Hematopoietic multipotent progenitor cell (in vitro differentiated cells): ENCODE data around the gene TREML2. TPM values are rescaled to one million over a fixed set of nuclear protein-coding genes. Genes with fewer than 3 reads are reported as not detected.
"Not testable (repeated sequence)": the region's sequence is repeated elsewhere in the genome, so short reads cannot be mapped to it uniquely, and the experiment has no call there.

Experiments
- DNase-seq, 3 donors: peaks; one replicate each; pipeline ENCODE4 v3.0.0-alpha.2; 2011 to 2015; ENCODE audit warnings: low read depth in 2 of 3, low spot score in 2 of 3
- total RNA-seq: library from RNA; depleted of rRNA; stranded (reverse); fragments of >200 nt; gene quantifications from one replicate; pipeline ENCODE4 v1.2.3, GENCODE V29; 2012

The TREML2 gene
- total RNA-seq, 1 donor = 8.1 TPM

DNA sequence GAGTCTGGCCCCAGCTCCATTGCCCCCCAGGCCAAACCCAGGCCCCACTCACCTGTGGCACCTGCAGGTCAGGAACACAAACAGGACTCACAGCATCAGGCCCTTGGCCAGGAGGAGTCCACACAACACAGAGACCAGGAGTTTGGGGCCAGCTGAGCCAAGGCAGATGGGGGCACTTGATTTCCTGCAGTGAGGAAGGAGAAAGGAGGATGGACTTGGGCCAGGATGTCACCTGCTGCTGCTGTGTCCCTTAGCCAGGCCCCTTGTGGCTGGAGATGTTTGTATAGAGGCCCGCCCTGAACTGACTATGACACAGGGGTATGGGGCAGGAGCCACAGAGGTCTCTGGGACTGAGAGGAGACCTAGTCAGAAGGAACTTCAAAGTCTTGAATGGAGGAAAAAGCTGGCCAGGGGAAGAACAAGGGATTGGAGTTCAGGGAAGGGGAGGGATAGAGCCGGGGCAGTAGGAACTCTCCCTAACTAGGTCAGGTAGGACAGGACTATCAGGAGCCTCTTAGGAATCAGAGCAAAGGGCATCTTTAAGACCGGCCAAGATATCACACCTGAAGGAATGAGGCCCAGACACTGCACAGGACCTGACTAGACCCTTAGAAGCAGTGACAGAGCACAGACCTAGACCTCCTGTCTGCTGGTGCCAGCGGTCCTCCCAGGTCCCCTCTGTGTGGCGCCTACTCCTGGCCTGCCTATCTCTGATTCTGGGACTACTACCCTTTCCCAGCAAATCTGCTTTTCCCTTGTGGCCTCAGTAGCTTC, 8.8 kb upstream of the TREML2 start:
- DNase-seq = no peak

DNA sequence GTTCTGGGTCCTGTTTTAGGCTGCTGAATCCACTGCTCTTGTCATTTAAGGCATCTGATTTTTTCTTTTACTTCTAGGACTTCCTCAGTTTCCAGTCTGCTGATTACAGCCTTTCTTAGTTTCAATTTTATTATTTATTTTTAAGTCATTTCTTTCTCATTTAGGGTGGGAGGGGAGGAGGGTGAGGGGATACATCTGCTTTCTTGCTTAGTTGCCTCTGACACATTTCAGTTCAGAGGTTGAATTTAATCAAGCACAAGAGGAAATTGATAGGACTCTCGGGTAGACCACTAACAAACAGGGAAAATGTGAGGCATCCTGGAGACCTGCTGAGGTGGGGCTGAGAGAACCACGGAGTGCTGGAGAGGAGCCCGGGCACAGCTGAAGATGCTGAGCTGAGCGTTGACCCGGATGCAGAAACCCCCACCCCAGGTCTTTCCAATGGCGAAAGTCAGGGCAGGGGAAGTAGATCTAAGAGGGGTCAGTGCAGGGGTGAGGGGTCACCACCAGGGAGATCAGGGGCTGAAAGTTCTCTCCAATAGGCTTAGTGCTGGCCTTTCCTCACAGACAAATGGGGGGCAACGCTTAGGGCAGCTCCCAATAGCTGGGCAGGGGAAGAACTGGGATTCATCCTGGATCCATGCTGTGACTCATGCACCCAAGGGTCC, 7.6 kb upstream of the TREML2 start:
- no peak for DNase-seq

DNA sequence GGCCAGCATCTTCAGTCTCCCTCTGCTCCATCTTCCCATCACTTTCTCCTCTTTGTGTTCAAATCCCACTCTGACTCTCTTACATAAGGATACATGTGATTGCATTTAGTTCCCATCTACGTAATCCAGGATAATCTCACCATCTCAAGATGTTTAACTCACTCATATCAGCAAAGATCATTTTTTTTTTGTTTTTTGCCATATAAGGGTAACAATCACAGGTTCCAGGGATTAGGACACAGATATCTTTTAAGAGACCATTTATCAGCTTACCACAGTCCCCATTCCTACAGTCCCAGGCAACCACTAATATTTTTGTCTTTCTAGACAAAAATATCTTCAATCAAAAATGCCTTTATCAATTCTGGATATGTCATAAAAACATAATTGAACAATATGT, 3.2 kb upstream of the TREML2 start:
- no peak for DNase-seq

DNA sequence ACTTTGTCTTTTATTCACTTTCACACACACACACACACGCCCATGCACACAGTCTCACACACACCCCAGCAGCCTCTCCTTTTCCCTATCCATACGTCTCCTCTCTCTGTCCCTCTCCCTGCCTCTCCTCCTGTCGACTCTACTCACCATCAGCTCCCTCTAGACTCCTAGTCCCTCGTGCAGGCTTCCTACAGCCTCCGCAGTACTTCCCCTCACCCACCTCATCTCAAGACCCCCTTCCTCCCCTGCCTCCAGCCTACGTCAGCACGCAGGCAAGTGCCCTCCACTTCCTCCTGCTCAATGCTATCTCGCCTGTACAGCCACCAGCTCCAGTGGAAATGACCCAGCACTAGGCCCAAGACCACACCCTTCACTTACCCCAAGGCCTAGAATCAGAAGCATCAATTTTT, 820 bp upstream of the TREML2 start:
- DNase-seq = peak in 2 of 3 donors; percentile 79 to 88

DNA sequence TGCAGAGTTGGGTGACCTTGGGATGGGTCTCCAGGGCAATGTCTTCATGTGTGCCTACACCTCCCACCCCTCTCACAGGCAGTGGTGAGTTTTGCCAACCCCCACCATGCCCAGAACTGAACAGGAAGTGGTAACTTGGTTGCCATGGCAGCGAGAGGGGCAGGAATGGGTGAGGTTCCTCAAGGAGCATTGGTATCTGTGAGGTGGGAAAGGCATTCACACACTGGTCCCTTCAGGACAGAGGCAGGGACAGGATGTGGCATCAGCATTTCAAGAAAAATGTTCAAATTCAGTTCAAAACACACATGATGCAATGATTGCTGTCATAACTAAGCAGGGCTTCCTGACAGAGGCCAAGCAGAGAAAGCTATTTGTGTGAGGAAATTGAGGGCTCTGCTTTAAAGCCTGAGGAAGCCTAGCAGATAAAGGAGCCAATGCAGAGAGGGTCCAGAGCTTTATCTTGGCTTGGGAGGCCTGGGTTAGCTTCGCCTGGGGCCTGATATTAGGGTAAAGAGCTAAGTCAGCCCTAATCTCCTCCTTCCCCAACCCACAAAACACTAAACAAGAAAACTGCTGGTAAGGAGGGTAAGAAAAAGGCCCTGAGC, 551 bp downstream of the TREML2 start:
- peak; percentile 33 to 83 (median 73) for DNase-seq

DNA sequence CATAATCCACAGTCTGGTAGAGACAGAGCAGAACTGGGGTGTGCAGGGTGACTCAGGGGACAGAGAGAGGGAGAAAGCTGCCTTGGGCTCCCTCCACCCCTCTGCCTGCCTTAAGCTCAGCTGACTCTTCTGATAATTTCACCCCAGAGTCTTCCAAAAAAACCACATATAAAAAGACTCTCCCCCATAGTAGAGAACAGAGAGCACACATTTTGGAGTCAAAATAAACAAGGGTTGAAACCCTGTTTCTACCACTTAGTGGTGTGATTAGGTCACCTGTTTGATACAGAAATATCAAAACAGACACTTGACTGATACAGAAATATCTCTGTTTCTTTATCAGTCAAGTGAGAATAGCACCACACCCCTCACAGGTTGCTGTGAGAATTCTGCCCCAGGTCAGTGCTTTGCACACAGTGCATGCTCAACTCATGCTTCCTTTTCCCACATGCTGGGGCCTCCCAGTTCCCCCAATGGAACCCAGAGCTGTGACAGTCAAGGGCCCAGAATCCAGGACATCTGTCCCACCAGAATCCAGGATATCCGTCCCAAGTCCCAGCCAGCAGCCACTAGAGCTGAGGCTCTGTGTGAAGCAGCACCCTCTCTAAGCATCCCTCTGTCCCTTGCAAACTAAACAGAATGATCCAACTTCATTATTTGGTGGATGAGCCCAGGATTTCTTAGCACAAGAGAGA, 1.2 kb downstream of the TREML2 start:
- DNase-seq = peak in 2 of 3 donors; percentile 29 to 31

DNA sequence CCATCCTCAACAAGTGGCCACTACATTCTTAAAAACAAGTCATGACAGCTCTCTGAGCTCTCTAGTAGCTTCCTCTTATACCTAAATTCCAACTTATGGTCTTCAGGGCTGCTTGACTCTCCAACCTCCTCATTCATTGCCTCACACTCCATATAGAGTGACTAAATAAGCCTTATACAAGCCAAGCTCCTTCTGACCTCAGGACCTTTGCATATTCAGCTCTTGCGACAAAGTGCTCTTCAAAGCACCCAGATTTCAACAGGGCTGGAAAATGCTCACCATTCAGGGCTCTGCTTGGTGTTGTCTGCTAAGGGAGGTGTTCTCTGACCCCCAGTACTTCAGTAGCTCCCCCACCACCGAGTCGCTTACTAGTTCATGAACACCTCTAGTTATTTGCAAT, 3.7 kb downstream of the TREML2 start:
- DNase-seq = no peak

DNA sequence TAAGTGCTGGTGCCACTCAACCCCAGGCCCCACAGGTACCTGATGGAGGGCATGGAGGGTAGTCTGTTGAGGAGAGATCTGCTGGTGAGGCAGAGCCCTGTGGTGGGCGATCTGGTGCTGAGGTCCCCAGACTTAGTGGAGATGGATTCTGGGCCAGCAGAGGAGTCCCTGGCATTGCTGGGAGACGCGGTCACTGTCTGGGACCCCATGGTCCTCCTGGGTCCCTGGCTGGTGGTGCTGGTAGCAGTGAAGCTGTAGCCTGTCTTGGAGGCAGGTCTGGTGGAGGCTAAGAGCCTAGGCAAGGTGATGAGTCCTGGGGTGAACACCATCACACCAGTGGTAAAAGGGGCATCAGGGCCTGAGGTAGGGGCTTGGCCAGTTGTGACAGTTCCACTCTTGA, 6.6 kb downstream of the TREML2 start:
- DNase-seq = no peak

DNA sequence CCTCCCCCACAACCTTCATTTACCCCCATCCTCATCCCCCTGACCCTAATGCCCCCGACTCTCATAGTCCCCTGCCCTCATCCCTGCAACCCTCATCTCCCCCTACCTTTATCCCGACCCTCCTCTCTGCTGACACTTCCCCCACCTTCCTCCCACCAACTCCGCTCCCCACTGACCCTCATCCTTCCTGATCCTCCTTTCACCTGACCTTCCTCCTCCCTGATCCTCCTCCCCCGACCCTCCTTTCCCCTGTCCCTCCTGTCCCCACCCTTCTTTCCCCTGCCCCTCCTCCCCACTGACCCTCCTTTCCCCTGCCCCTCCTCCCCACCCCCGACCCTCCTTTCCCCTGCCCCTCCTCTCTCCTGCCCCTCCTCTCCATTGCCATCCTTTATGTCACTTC, 7.1 kb downstream of the TREML2 start:
- no peak for DNase-seq

DNA sequence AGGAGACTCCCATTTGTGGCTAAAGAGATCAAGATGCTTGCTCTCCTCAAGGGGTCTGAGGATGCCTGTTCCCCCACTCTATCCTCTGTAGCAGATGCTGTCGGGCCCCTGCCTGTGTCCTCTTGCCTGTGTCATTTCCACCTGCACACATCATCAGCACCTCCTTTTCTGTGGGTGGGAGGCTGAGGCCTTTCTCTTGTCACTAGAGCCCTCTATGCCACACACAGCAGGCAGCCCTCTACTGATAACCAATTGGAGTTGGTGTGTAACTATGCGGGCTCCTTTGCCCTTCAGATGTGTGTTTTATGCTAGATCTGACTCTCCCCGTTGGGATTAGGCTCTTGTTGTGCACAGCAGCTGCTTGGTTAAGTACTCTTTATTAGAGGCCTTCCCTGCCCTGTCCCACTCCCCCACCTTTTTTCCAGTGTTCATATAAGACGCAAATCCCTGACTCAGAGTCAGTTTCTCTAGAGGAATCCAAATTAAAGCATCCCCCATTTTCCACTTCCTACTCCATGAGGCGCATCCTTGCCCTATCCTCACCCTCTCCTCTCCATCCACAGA, 7.7 kb downstream of the TREML2 start:
- no peak for DNase-seq

DNA sequence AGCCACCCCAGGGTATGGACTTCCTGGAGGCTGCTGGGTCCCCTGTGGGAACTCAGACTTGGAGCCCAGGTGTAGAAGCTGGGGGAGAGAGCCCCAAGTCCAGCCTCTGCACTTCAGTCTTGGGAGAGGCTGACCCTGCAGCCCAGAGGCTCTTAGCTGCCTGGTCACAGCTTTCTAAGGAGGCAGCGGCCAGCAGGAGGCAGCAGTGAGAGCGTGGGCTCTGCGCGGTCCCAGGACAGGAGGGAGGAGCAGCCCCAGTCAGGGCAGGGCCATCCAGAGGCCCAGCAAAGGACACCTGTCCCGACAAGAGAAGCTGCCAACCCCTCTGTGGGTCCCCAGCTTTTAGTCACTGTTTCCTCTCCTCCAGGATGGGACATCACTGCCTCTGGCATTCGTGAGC, 9.4 kb downstream of the TREML2 start:
- peak in 2 of 3 donors; percentile 19 to 41 for DNase-seq

DNA sequence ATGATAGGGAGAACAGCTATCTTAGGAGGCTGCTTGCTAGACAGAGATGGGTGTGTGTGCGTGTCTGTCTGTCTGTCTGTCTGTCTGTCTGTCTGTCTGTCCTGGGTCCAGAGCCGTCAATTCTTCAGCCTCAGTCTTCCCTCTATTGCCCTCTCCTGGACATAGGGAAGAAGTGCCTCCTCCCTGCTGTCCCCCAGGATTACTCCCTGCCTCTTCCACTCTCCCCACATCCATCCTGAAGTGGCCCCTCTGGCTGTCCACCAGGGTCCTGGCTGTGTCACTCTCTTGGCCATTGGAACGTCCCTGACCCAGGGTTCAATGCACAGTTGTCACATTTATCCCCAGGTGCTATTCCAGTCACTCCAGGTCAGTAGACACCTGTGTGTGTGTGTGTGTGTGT, 10.2 kb downstream of the TREML2 start:
- no peak for DNase-seq

DNA sequence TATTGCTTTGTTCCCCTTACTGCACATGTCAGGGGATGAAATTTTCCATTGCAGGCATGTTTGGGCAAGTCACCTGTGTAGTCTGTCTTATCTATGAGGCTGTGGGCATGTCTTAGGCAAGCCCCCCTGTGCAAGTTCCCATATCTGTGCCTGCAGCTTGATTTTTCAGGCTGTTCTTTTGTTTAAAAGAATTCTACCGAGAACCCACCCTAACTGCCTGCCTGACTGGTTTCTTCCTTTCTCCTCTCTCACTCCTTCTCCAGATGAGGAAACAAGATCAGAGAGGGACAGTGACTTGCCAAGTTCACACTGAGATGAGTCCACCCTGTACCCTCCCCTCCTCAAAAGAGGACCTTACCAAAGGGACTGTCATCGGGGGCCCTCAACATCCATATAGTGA, 11.0 kb downstream of the TREML2 start:
- DNase-seq = no peak

DNA sequence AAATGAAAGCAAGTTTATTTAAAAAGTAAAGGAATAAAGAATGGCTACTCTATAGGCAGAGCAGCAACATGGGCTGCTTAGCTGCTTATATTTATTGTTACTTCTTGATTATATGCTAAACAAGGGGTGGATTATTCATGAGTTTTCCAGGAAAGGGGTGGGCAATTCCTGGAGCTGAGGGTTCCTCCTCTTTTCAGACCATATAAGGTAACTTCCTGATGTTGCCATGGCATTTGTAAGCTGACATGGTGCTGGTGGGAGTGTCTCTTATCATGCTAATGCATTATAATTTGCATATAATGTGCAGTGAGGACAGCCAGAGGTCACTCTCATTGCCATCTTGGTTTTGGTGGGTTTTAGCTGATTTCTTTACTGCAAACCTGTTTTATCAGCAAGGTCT, 11.9 kb downstream of the TREML2 start:
- not testable (repeated sequence) for DNase-seq

DNA sequence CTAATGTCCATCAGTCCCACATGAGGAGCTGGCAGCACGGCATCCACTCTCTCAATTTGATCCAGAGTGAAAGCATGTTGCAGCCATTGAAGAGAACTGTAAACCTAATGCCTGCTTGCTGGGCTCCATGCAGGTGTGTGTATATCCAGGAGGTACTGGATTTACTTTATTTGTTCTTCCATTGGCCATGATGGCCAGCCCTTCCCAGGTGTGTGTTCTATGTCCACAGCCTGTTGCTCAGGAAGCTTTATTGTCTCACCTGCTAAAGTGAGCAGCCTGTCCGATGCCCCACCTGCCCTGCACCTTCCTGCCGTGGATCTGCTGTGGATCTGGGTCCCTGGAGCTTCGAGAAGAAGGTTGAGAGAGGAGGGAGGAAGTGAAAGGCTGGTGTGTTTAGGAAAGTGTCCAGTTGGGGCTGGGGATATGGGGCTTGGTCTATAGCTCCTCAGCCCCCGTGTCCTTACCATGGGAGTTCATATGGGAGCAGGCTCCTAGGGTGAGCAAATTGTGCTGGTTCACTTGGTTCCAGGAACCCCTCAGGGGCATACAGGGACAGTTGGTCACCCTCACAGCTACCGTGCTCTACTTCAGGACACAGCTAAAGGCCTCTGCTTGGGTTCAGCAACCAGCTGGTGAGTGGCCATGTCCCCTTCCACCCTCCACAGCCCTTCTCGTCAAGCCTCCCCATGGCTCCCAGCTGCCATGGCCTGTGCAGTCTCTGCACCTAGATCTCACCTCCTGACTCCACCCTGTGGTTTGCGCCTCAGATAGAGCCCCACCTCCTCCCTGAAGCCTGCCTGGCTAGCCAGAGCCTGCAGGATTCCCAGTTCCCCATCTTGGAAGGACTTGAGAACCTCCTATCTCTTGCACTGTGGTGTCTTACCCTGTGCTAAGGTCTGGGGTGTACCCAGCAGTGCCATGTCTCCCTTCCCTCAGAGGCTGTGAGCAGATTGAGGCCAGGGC, 12.7 kb downstream of the TREML2 start:
- DNase-seq = no peak

DNA sequence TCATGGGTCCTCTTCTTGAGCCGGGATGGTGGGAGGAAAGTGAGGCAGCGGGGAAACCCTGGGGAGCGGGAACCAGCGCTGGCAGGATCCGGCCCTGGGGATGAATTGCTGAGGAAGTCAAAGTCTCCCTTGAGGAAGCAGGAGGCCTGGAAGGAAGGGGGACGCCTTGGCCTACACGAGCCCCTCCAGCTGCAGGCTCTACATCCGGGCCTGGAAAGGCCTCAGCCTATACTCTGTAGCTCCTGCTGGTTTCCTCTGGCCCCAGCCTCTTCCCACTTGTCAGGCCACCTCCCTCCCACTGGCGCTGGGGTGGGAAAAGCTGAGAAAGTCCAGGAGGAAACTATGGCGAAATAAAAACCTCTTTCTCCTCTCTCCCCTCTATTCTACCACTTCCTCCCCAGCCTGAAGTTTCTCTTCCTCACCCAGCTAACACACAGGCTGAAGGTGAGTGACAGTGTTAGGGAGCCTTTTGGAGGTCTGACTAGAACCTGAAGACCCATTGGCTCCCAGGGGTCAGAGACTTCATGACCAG, 14.9 kb downstream of the TREML2 start:
- no peak for DNase-seq

DNA sequence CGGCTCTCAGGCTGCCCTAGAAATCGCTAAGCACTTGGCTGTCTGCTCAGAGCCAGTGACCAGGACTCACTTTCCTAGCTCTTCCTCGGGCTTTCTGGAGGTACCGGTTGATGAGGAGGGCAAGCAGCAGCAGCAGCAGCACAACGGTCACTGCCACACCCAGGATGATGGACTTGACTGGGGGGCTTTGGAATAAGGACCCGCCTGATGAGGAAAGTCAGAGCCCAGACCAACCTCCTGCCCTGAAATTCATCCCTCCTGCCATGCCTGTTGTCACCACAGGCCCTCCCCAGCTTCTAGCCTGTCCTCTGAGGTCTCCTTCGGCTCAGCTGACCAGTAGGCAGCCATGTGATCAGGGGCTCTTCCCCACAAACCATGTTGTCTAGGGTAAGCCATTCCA, 16.2 kb downstream of the TREML2 start:
- no peak for DNase-seq

DNA sequence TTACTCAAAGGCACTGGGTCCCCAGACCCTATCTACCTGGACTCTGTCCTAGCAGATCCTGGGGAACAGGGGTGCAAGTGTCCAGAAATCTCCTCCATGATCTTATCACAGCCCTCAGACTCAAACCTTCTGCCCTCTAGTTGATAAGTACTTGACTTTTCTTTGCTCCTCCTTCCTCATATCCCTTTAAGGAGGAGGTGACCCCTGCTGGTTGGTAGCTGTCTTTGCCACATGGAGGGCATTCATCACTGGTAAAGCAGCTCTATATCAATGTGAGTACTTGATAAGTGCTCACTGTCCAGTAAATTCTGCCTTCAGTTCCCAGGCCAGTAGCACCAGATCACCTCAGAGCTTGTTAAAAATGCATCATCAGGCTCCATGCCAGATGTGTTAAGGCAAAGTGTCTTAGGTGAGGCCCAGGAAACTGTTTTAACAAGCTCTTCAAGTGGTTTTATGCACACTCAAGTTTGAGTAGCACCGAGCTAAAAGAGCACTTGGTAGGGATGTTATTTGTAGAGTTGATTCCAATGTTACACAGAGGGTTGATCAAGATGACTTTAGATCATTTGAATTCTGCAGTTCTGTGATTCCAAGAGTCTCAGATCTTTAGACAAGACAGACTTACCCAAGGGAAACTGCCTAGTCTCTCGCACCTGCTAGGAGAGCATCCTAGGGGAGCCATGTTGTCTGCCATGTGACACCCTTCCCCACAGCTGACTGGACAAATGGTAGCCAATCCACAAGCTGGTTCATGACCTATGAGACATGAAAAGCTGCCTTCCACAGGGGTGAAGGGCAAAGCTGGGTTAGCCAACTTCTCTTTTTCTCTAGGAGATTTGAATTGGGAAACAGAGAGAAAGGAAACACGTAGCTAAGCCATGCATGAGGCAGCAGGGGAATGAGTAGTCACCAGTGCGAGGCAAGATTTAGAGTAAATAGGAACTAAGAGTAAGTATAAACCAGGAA, 18.6 kb downstream of the TREML2 start:
- DNase-seq = peak; percentile 21 to 87 (median 75)
